HL-60/S4 treated with phorbol 12-myristate 13-acetate at 8.2 ng/mL for 4 days and 3 days (cell line): ENCODE data around the gene BGN.

Experiments
- in situ Hi-C: fragments of 300-500 bp; cut with MboI; formaldehyde crosslinking; loops from 2 replicates; pipeline ENCODE4 v1.15.0; 2022; ENCODE audit warnings: low sequenced_read_pairs

Gene BGN

GRCh38 chrX:153522259-153522658 lies 27.5 kb downstream of the BGN start:
- in situ Hi-C loops, result no loop called here

- in situ Hi-C loops, result no loop called here
Measured at GRCh38 chrX:153523269-153523668, 28.5 kb downstream of the BGN start.

DNA sequence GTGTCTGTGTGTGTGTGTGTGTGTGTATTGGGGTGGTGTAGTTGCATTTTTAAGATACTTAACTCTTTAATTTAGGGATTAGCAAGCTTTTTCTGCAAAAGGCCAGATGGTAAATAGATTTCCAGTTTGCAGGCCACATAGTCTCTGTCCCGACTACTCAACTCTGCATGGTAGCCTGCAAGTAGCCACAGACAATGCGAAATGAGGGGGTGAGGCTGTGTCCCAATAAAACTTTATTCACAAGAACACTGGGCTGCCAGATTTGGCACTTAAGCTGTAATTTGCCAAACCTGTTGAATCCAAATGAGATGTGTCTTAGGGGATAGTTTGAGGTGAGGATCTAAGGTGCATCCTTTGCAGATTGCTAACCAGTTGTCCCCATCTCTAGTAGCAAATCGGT lies 29.5 kb downstream of the BGN start:
- in situ Hi-C loops, result no loop called here

DNA sequence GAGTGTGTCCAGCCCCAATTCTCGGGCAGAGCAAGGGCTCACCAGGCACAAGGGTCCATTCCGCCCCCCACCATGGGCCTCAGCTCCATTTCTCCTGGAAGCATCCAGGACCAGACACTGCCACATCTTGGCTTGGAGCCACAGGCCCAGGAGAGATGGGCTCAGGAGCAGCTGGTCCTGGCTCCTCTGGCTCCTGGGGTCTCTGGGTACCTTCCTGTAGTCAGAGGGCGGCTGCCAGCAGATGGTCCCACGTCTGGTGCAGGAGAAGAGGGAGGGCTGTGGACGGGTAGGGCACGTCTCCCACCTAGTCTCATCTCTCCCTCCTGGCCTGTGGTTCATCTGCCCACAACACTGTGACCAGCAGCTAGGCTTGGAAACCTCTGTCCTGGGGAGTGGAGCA lies 30.7 kb downstream of the BGN start:
- in situ Hi-C loops, result no loop called here

GRCh38 chrX:153526042-153526441 lies 31.3 kb downstream of the BGN start:
- in situ Hi-C loops, result no loop called here

- in situ Hi-C loops, result no loop called here
Measured at GRCh38 chrX:153526801-153527200, 32.0 kb downstream of the BGN start.

GRCh38 chrX:153527208-153527607 lies 32.4 kb downstream of the BGN start:
- in situ Hi-C loops, result no loop called here

- in situ Hi-C loops, result no loop called here
Measured at GRCh38 chrX:153530411-153531129, 35.8 kb downstream of the BGN start.

DNA sequence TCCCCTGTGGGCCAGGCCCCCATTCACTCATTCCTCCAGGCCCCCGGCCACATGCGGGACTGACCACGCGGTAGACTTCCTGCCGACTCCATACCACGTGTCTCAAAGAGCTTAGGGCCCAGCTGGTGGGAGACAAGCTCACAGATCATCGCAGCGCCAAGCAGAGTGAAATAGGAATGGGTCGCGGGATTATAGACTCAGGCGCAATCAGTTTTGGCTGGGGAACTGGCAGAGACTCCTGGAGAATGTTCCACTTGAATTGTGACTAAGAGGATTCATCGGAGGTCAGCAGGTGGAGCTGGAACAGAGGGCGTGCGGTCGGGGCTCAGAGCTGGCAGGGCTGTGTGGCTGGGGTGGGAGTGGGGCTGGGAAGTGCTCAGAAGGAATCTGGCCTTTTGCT lies 38.3 kb downstream of the BGN start:
- in situ Hi-C loops, result no loop called here

DNA sequence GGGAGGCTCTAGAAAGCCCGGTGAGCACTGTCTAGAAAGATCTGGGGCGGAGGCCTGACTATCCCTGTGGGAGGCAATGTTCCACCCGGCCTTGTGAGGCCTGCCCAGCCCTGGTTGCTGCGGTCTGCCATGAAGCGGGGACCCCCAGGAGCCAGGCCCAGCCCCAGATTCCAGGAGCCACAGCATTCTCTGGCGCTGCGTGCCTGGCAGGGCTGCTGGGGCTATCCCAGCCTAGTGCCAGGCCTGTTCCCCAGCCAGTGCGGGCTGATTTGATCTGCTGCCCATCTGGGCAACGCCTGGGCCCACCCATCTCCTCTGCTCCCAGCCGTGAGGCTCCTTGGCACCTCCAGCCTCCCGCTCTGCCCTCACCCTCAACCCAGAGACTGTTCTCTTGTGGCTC lies 42.3 kb downstream of the BGN start:
- in situ Hi-C loops, result no loop called here

DNA sequence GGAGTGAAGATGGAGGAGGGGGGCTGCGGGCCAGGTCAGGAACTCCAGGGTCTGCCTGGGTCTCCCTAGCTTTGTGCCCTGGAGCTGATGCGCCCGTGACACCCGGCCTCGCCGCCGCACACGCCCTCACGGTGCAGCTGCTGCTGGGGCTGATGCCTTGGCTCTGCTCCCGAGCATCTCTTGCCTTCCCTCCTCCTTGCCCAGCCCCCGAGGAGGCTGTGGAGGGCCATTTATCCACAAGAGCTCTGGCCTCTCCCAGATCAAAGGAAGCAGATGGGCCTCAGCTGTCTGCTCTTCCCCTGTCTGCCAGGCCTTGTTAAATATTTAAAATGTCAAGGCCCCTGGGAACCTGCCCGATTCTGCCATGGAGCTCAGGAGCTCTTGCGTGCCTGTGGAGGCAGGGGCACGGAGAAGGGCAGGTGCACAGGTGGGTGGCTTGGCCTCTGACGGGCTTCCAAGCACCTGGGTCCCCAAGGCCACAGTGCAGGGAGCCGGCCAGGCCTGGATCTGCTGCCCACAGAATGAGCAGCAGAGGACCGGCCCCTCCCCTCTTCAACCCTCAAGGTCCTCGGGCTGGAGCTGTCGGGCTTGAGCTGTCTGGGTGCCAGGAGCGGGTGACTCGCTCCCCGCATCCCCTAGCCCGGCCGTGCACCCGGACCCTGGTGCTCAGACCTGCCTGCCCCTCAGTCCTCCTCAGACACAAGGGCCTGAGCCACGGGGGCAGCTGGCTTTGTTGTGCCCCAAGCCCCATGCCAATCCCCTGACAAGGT lies 42.9 kb downstream of the BGN start:
- in situ Hi-C loops, result no loop called here

GRCh38 chrX:153538424-153538823 lies 43.6 kb downstream of the BGN start:
- in situ Hi-C loops, result no loop called here

DNA sequence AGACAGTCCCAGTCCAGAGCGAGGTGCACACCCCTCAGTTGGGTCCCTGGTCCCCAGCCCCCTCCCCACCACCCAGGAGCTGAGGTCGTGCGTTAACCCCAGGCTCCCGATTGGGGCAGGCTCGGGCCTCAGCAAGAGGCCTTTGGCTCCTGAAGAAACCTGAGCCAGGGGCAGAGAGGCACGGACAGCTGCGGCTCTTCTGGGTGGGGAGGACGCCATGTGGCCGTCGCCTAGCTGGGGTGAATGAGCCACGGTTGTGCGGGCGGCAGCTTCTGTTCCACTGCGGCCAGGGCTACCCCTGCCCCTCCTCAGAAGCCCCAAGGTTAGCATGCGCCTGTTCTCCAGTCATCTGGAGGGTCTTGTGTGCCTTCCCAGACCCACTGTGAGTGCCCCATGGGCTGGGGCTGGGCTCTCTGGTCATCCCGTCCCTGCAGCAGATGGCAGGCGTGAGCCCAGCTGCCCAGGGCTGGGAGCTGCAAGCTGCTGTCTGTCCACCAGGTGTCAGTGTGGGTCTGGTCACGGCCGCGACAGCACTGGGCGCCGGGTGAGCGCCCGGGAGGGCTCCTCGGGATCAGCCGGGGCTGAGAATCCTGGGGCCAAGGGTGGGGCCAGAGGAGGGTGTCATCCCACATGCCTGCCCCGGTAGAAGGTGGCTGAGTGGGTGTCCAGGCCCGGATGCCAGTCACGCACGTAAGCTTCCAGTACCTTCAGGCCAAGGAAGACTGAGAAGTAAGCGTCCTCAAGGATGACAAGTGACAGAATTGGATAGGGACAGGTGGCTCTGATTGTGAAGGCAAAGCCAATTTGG lies 44.6 kb downstream of the BGN start:
- in situ Hi-C loops, result no loop called here

DNA sequence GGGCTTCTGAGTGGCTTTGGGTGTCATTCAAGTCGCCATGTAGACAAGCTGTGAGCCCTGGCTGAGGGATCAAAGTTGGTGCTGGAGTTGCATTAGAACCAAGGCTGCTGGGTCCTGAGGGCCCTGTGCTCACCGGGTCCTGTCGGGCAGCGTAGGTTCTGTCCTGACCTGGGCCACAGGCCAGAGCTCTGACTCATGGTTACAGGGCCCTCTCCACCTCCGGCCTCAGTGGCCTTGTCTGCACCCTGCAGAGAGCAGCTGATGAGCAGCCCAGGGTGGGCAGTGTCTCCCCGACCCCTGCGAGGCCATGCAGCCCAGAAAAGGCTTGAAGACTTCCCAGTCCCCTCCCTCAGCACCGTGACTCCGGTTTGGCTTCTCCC lies 45.2 kb downstream of the BGN start:
- in situ Hi-C loops, result no loop called here

DNA sequence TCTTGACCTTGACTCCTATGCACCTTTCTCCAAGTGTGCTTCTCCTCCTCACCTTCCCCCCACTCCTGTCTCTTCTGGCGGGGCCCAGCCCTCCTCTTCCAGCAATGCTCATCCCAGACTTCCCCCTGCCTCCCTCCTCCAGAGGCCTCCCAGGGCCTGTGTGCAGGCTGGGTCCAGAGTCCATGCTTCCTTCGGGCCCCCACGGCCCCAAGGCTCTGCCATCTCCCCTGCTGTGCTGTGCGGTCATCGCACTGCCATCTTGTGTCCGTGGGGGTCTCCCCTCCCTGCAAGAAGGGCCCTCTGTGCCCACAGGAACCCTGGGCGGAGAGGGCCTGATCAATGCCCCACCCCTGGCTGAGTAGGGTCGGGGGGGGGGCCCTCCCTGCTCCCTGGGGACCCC lies 49.9 kb downstream of the BGN start:
- in situ Hi-C loops, result no loop called here

DNA sequence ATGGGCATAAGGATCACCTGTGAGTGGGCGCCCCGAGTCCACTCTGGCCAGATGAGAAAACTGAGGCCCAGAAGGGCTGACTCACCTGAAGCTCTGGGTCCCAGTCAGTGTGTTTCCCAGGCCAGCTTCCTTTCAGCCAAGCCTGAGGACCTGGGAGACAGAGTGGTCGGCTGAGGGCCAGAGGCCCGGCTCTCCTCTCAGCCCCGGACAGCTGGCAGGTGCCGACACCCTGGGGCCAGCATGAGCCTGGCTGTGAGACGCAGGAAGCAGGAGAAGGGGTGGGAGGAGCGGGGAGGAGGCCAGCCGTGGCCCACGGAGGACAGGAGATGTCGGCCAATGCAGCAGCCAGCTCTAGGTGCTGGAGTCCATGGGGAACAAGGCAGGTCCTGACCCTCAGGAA lies 51.6 kb downstream of the BGN start:
- in situ Hi-C loops, result no loop called here

DNA sequence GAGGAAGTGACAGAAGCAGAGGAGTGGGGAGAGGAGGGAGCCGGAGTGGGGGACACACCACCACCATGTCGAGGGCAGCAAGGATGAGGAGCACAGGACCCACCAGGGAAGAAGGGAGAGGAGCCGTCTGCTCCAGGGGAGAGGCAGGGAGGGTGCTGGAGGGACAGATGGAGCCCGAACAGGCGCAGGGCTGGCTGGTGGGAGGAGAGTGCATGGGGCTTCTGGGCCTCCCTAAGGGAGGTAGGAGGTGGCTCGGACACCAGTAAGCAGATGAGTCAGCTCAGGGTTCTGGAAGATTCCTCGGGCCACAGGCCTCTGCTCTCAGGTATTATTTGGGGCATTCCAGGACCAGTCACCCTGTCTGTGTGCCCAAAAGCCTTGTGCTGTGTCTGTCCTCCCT lies 52.4 kb downstream of the BGN start:
- in situ Hi-C loops, result no loop called here

- in situ Hi-C loops, result no loop called here
Measured at GRCh38 chrX:153549231-153549630, 54.5 kb downstream of the BGN start.

- in situ Hi-C loops, result loop anchor here (10.0 kb wide), 1 partner anchor 115 kb away; no protein-coding TSS in a partner anchor
Measured at GRCh38 chrX:153549807-153550206, 55.0 kb downstream of the BGN start.

DNA sequence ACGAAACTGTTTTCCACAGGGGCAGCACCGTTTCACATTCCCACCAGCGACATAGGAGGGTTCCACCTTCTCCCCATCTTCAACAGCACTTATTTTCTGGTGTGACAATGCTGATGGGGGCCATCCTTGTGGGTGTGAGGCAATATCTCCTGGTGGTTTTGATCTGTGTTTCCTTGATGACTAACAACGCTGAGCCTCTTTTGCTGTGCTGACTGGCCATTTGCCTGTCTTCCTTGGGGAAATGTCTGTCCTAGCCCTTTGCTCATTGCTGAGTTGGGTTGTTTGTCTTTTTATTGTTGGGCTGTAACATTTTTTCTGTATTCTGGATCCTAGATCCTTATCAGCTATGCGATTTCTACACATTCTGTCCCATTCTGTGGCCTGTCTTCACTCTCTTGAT lies 56.4 kb downstream of the BGN start:
- in situ Hi-C loops, result loop anchor here (10.0 kb wide), 1 partner anchor 114 kb away; no protein-coding TSS in a partner anchor

- in situ Hi-C loops, result loop anchor here (10.0 kb wide), 1 partner anchor 110 kb away; no protein-coding TSS in a partner anchor
Measured at GRCh38 chrX:153554519-153555167, 59.9 kb downstream of the BGN start.
